ENCODE measurements around the gene CBARP.

Gene CBARP

GRCh38 chr19:1237754-1238368 lies at the start of gene CBARP:
Gene CBARP (minus strand): TSS chr19:1238005. CDS start chr19:1236100, 1,905 bp downstream.
- no peak for FAIRE-seq

- no peak for FAIRE-seq
These were observed 48.9 kb upstream of the CBARP start for GRCh38 chr19:1286487-1287353.

GRCh38 chr19:1285737-1286360 lies 48.0 kb upstream of the CBARP start, which contains the start of gene EFNA2:
Gene EFNA2 (plus strand): TSS chr19:1285873. CDS start chr19:1286169, 296 bp downstream.
- FAIRE-seq, result no peak

GRCh38 chr19:1284979-1285736 lies 47.4 kb upstream of the CBARP start:
- FAIRE-seq, result no peak

- FAIRE-seq, result no peak
These were observed 46.6 kb upstream of the CBARP start for GRCh38 chr19:1284293-1284978.

- FAIRE-seq, result no peak
These were observed 46.1 kb upstream of the CBARP start for GRCh38 chr19:1283917-1284292.

- FAIRE-seq, result no peak
These were observed 45.6 kb upstream of the CBARP start for GRCh38 chr19:1283207-1283916.

GRCh38 chr19:1282588-1283206 lies 44.9 kb upstream of the CBARP start:
- no peak for FAIRE-seq

GRCh38 chr19:1281569-1282287 lies 43.9 kb upstream of the CBARP start:
- FAIRE-seq, result no peak

GRCh38 chr19:1280636-1281568 lies 43.1 kb upstream of the CBARP start:
- no peak for FAIRE-seq

- no peak for FAIRE-seq
These were observed 42.1 kb upstream of the CBARP start for GRCh38 chr19:1279782-1280341.

- no peak for FAIRE-seq
These were observed 41.2 kb upstream of the CBARP start for GRCh38 chr19:1278713-1279660.

GRCh38 chr19:1278074-1278473 lies 40.3 kb upstream of the CBARP start:
- no peak for FAIRE-seq

- no peak for FAIRE-seq
These were observed 39.3 kb upstream of the CBARP start for GRCh38 chr19:1277061-1277460.

GRCh38 chr19:1276628-1277022 lies 38.8 kb upstream of the CBARP start:
- FAIRE-seq, result no peak

GRCh38 chr19:1275976-1276627 lies 38.3 kb upstream of the CBARP start:
- no peak for FAIRE-seq

GRCh38 chr19:1275260-1275975 lies 37.6 kb upstream of the CBARP start, which contains the start of gene FAM174C:
Gene FAM174C (plus strand): TSS chr19:1275530. CDS start chr19:1275550, 20 bp downstream.
- FAIRE-seq, result no peak

Measured in TTC549 (cell line).